ENCODE measurements around the gene RNF207.
"Not testable (repeated sequence)": the region's sequence is repeated elsewhere in the genome, so short reads cannot be mapped to it uniquely, and the experiment has no call there.

The RNF207 gene

GRCh38 chr1:6200188-6200809 lies 5.6 kb upstream of the RNF207 start:
- peak; percentile 33 for DNase-seq

GRCh38 chr1:6202256-6202655 lies 3.7 kb upstream of the RNF207 start:
- no peak for DNase-seq

GRCh38 chr1:6206520-6206855 lies 569 bp downstream of the RNF207 start:
- DNase-seq, result no peak

GRCh38 chr1:6207075-6207885 lies 1.4 kb downstream of the RNF207 start:
- no peak for DNase-seq

GRCh38 chr1:6207921-6208320 lies 2.0 kb downstream of the RNF207 start:
- DNase-seq, result peak; percentile 26

GRCh38 chr1:6208723-6209660 lies 3.1 kb downstream of the RNF207 start:
- peak; percentile 88 for DNase-seq

- DNase-seq, result peak; percentile 76
Observed at GRCh38 chr1:6209661-6210580, 4.0 kb downstream of the RNF207 start.

GRCh38 chr1:6210591-6211355 lies 4.9 kb downstream of the RNF207 start:
- DNase-seq, result no peak

GRCh38 chr1:6211731-6212130 lies 5.8 kb downstream of the RNF207 start:
- DNase-seq, result no peak

GRCh38 chr1:6212193-6212959 lies 6.5 kb downstream of the RNF207 start:
- DNase-seq, result no peak

GRCh38 chr1:6218375-6219164 lies 12.7 kb downstream of the RNF207 start:
- no peak for DNase-seq

- not testable (repeated sequence) for DNase-seq
Observed at GRCh38 chr1:6219641-6220040, 13.7 kb downstream of the RNF207 start.

- DNase-seq, result peak; percentile 81
Observed at GRCh38 chr1:6220236-6220635, 14.3 kb downstream of the RNF207 start.

- DNase-seq, result no peak
Observed at GRCh38 chr1:6221210-6221784, 15.4 kb downstream of the RNF207 start.

- DNase-seq, result no peak
Observed at GRCh38 chr1:6222636-6223035, 16.7 kb downstream of the RNF207 start.

- no peak for DNase-seq
Observed at GRCh38 chr1:6223617-6224016, 17.7 kb downstream of the RNF207 start.

GRCh38 chr1:6224718-6225117 lies 18.8 kb downstream of the RNF207 start:
- DNase-seq, result no peak

- DNase-seq, result no peak
Observed at GRCh38 chr1:6225651-6226050, 19.7 kb downstream of the RNF207 start.

GRCh38 chr1:6233376-6233775 lies 27.5 kb downstream of the RNF207 start:
- DNase-seq, result peak; percentile 70
